ENCODE data around the gene SLC43A1.

- TF ChIP-seq ZNF565 (CRISPR knock-in tag; conservative IDR thresholded peaks at IDR 0.05; ENCODE audit: low read depth) (no peak), OSR1 (CRISPR knock-in tag; IDR thresholded peaks at IDR 0.05) (no peak), ARNTL (CRISPR knock-in tag; IDR thresholded peaks at IDR 0.05; ENCODE audit: borderline replicate concordance, low read depth) (no peak), ESRRG (CRISPR knock-in tag; IDR thresholded peaks at IDR 0.05) (no peak), SNAI2 (CRISPR knock-in tag; IDR thresholded peaks at IDR 0.05) (no peak), CREB5 (CRISPR knock-in tag; IDR thresholded peaks at IDR 0.05; ENCODE audit: low read depth) (no peak), PATZ1 (CRISPR knock-in tag; IDR thresholded peaks at IDR 0.05; ENCODE audit: borderline replicate concordance) (no peak), CSDC2 (CRISPR knock-in tag; IDR thresholded peaks at IDR 0.05) (no peak), TOX (CRISPR knock-in tag; IDR thresholded peaks at IDR 0.05; ENCODE audit: borderline replicate concordance) (no peak), ZFP30 (CRISPR knock-in tag; IDR thresholded peaks at IDR 0.05) (no peak), ISL1 (CRISPR knock-in tag; IDR thresholded peaks at IDR 0.05) (no peak), RARB (CRISPR knock-in tag; IDR thresholded peaks at IDR 0.05) (no peak)
Observed at GRCh38 chr11:57468276-57468675, 47.2 kb downstream of the SLC43A1 start.
